HL-60 (cell line): ENCODE data around the gene PKP4.

Experiments used
- DNase-seq, 2 experiments: peaks; one replicate each; pipeline ENCODE4 v3.0.0-alpha.2; 2010 to 2020; ENCODE audit warnings: low read depth in 1 of 2, low spot score in 1 of 2
- H3K27ac ChIP-seq: fragments of 250-450 bp; sonication (Bioruptor Pico); replicated peaks from 2 replicates; pipeline ENCODE4 v1.5.1; 2020; ENCODE audit warnings: mild to moderate bottlenecking, moderate library complexity
- H3K27me3 ChIP-seq: fragments of 250-450 bp; sonication (Bioruptor Pico); 2 replicates; pipeline ENCODE4 v1.5.1; 2021; ENCODE audit warnings: mild to moderate bottlenecking, moderate library complexity; ENCODE audit not compliant: insufficient read depth, poor library complexity, severe bottlenecking
- H3K4me3 ChIP-seq: replicated peaks from 2 replicates; pipeline ENCODE4 v1.5.1; 2011; ENCODE audit warnings: mild to moderate bottlenecking, control low read depth, low read length; ENCODE audit not compliant: insufficient read depth
- CTCF ChIP-seq: IDR thresholded peaks from one replicate; pipeline ENCODE4 v1.5.1; 2011; ENCODE audit warnings: low read length, control low read depth, inconsistent platforms; ENCODE audit not compliant: insufficient read depth
- GABPA ChIP-seq: IDR thresholded peaks from 2 replicates; pipeline ENCODE4 v1.6.1; 2012; ENCODE audit warnings: low read depth
- POLR2AphosphoS5 ChIP-seq: IDR thresholded peaks from 2 replicates; pipeline ENCODE4 v1.6.1; 2012; ENCODE audit warnings: low read depth
- REST ChIP-seq: IDR thresholded peaks from 2 replicates; pipeline ENCODE4 v1.6.1; 2012; ENCODE audit warnings: low read depth; ENCODE audit not compliant: insufficient replicate concordance
- SPI1 ChIP-seq: IDR thresholded peaks from 2 replicates; pipeline ENCODE4 v1.6.1; 2012; ENCODE audit warnings: low read depth, mild to moderate bottlenecking, borderline replicate concordance

Gene PKP4

GRCh38 chr2:158457092-158457825, 507 bp downstream of the PKP4 start:
- TF ChIP-seq POLR2AphosphoS5 (no peak), SPI1 (no peak), REST (no peak), CTCF (no peak), GABPA (no peak)
- DNase-seq, result peak in 1 of 2 experiments; percentile 58
- H3K27ac ChIP-seq, result peak overlapping the region; percentile 84

GRCh38 chr2:158457826-158458616, 1.3 kb downstream of the PKP4 start:
- peak overlapping the region; percentile 84 for H3K27ac ChIP-seq
- H3K27me3 ChIP-seq, result peaks cover 2% of the 10 kb centered on the region
- DNase-seq, result peak in 1 of 2 experiments; percentile 54
- peak overlapping the region; percentile 89 for H3K4me3 ChIP-seq
- no peak for TF ChIP-seq CTCF
- TF ChIP-seq GABPA, result no peak
- peak; percentile 2; the same call in 1 of the 2 replicates for TF ChIP-seq SPI1
- no peak for TF ChIP-seq POLR2AphosphoS5
- peak; percentile 24 for TF ChIP-seq REST

More at GRCh38 chr2:158457092-158457825, 507 bp downstream of the PKP4 start:
- peak overlapping the region; percentile 89 for H3K4me3 ChIP-seq
- H3K27me3 ChIP-seq, result peaks cover 8% of the 10 kb centered on the region

DNA sequence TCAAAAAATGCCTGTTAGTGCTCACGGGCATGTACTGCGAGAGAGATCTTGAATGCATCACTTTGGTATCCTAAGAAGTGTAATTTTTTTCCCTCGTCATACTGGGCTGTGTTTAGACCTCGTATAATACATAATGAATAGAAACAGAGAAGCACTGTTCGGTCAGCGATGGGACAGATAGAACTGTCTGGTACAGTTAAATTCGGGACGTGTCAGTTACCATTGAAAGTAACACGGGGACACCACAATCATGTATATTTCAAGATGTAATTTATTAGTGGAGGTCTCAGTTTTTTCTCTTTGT, 1.8 kb downstream of the PKP4 start:
- H3K4me3 ChIP-seq, result peak overlapping the region; percentile 89

More for the DNA sequence above, 1.8 kb downstream of the PKP4 start:
- no peak for DNase-seq
- Histone ChIP-seq H3K27me3 (peaks cover 2% of the 10 kb centered on the region), H3K27ac (no peak overlapping the region)
- TF ChIP-seq POLR2AphosphoS5, result no peak
- TF ChIP-seq SPI1, result no peak
- no peak for TF ChIP-seq GABPA
- no peak for TF ChIP-seq CTCF
- no peak for TF ChIP-seq REST
